PFSK-1 (cell line): Measurements from ENCODE around the gene FBXO42.
A peak's percentile ranks its signal among the peaks of the same experiment; 100 is the strongest.

Source experiments
- FOXP2 ChIP-seq: optimal IDR thresholded peaks from 2 replicates; pipeline ENCODE3; 2011; ENCODE audit warnings: borderline replicate concordance, control low read depth, inconsistent platforms; ENCODE audit not compliant: insufficient read depth; ENCODE audit errors: extremely low read length, extremely low read depth
- POLR2AphosphoS5 ChIP-seq: IDR thresholded peaks from 2 replicates; pipeline ENCODE4 v1.6.1; 2012; ENCODE audit warnings: low read depth, mild to moderate bottlenecking, control low read depth, low read length, moderate library complexity
- SIN3A ChIP-seq: IDR thresholded peaks from 2 replicates; pipeline ENCODE4 v1.6.1; 2012; ENCODE audit warnings: mild to moderate bottlenecking, low read length, moderate library complexity, borderline replicate concordance; ENCODE audit not compliant: insufficient read depth
- TAF1 ChIP-seq: IDR thresholded peaks from 2 replicates; pipeline ENCODE4 v1.6.1; 2012; ENCODE audit warnings: low read length, control low read depth, borderline replicate concordance; ENCODE audit not compliant: insufficient read depth
- TF ChIP-seq, protein P1 (sequence below), 2 experiments: IDR thresholded peaks; 2 replicates each; pipeline versions ENCODE4 v1.6.1 to v1.8.0; 2011 to 2012; ENCODE audit warnings: low read depth in 2 of 2, low read length in 2 of 2, control low read depth in 1 of 2, inconsistent platforms in 1 of 2, mild to moderate bottlenecking in 1 of 2, moderate library complexity in 1 of 2; ENCODE audit not compliant: insufficient read depth in 1 of 2

FBXO42 gene

DNA sequence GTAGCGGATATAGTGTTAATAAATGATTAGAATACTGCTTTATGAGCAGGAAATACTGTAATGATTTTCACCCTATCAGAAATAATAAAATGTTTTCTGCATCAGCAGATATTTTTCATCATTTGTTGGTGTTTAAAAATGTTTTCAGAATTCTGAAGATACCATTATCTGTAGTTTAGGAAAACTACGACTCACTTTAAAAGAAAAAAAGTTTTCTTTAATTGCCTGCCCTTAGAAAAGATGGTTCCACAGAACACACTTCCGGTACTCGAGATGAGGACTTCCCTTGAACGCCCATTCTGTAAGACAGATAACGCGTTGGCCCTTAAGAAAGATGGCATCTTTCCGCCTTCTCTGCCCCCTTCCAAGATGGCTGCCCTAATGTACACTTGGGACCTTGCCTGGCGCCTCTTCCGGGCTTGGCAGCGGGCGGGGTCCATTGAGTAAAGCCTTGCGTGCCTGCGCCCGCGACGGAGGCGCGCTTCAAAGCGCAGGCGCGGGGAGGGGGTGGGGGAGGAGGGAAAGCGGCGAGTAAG, 14.5 kb upstream of the FBXO42 start, which contains the start of gene SZRD1:
Gene SZRD1 (plus strand): TSS at position 521 of the 536 bp plus-strand sequence. CDS start 16 bp downstream, outside the sequence.
- TF ChIP-seq TAF1: peak; percentile 70; the same call in 1 of the 2 replicates
- peak; percentile 48 for TF ChIP-seq FOXP2
- TF ChIP-seq, protein P1, sequence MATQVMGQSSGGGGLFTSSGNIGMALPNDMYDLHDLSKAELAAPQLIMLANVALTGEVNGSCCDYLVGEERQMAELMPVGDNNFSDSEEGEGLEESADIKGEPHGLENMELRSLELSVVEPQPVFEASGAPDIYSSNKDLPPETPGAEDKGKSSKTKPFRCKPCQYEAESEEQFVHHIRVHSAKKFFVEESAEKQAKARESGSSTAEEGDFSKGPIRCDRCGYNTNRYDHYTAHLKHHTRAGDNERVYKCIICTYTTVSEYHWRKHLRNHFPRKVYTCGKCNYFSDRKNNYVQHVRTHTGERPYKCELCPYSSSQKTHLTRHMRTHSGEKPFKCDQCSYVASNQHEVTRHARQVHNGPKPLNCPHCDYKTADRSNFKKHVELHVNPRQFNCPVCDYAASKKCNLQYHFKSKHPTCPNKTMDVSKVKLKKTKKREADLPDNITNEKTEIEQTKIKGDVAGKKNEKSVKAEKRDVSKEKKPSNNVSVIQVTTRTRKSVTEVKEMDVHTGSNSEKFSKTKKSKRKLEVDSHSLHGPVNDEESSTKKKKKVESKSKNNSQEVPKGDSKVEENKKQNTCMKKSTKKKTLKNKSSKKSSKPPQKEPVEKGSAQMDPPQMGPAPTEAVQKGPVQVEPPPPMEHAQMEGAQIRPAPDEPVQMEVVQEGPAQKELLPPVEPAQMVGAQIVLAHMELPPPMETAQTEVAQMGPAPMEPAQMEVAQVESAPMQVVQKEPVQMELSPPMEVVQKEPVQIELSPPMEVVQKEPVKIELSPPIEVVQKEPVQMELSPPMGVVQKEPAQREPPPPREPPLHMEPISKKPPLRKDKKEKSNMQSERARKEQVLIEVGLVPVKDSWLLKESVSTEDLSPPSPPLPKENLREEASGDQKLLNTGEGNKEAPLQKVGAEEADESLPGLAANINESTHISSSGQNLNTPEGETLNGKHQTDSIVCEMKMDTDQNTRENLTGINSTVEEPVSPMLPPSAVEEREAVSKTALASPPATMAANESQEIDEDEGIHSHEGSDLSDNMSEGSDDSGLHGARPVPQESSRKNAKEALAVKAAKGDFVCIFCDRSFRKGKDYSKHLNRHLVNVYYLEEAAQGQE (IDR thresholded peaks at IDR 0.05; ENCODE audit: insufficient read depth in 1 of 2, low read depth in 2 of 2, low read length in 2 of 2): no peak; a peak in 1 of 4 replicates

- TF ChIP-seq FOXP2 (no peak), SIN3A (no peak), POLR2AphosphoS5 (no peak), TAF1 (no peak)
- TF ChIP-seq, protein P1 (IDR thresholded peaks at IDR 0.05; ENCODE audit: insufficient read depth in 1 of 2, low read depth in 2 of 2, low read length in 2 of 2): no peak
These were observed 4.6 kb upstream of the FBXO42 start for GRCh38 chr1:16356867-16357266.

- TF ChIP-seq TAF1: no peak
- no peak for TF ChIP-seq SIN3A
- TF ChIP-seq, protein P1 (IDR thresholded peaks at IDR 0.05; ENCODE audit: insufficient read depth in 1 of 2, low read depth in 2 of 2, low read length in 2 of 2): no peak
- no peak for TF ChIP-seq FOXP2
- TF ChIP-seq POLR2AphosphoS5: no peak
These were observed 2.3 kb upstream of the FBXO42 start for GRCh38 chr1:16354619-16355018.

GRCh38 chr1:16352842-16353535, 709 bp upstream of the FBXO42 start:
- TF ChIP-seq POLR2AphosphoS5 (no peak), FOXP2 (no peak), SIN3A (no peak), TAF1 (no peak)
- TF ChIP-seq, protein P1 (IDR thresholded peaks at IDR 0.05; ENCODE audit: insufficient read depth in 1 of 2, low read depth in 2 of 2, low read length in 2 of 2): no peak
